ENCODE results near the gene ZNF394. TPM values are rescaled to one million over a fixed set of nuclear protein-coding genes. Genes with fewer than 3 reads are reported as not detected.

Gene ZNF394
- total and polyA plus RNA-seq, 2 of the 4 experiments (the other 2 are of a cell fraction): 10.9 to 24.7 TPM

- Histone ChIP-seq H3K27me3 (ENCODE audit: control insufficient read depth, insufficient read depth, low read length) (no peaks in the 10 kb centered on the region), H3K27ac (ENCODE audit: insufficient read depth, low read length) (no peak overlapping the region), H4K8ac (ENCODE audit: low read depth in 2 of 2, low read length in 2 of 2) (no peak overlapping the region), H4K5ac (ENCODE audit: low read depth, low read length) (no peak overlapping the region), H2BK5ac (ENCODE audit: low read depth, low read length, poor library complexity, severe bottlenecking) (no peak overlapping the region), H2BK15ac (ENCODE audit: low read depth, low read length) (no peak overlapping the region), H3K9me1 (ENCODE audit: insufficient read depth, low read length) (peaks cover 3% of the 10 kb centered on the region; the same call in 1 of the 2 replicates), H2BK20ac (ENCODE audit: low read depth, low read length) (no peak overlapping the region), H3K4me3 (ENCODE audit: insufficient read depth, low read depth, low read length) (no peak overlapping the region), H3K56ac (ENCODE audit: extremely low read depth, insufficient read depth, low read length) (no peak overlapping the region), H3K14ac (replicated peaks; ENCODE audit: low read depth, low read length) (no peak overlapping the region), H3K9ac (ENCODE audit: low read depth, low read length) (no peak overlapping the region), H3K4me1 (ENCODE audit: control insufficient read depth, insufficient read depth, low read length) (no peaks in the 10 kb centered on the region; the same call in 1 of the 2 replicates), H3K9me3 (ENCODE audit: control insufficient read depth, insufficient read depth, low read length) (no peaks in the 10 kb centered on the region), H2BK120ac (ENCODE audit: low read depth, low read length) (no peak overlapping the region), H4K91ac (ENCODE audit: insufficient read depth, low read depth, low read length) (no peak overlapping the region), H3K23ac (ENCODE audit: low read depth, low read length) (no peak overlapping the region), H3K18ac (ENCODE audit: low read depth, low read length) (no peak overlapping the region), H3K36me3 (ENCODE audit: control insufficient read depth, insufficient read depth, low read length) (peaks cover 4% of the 10 kb centered on the region), H2AK5ac (ENCODE audit: low read depth, low read length) (no peak overlapping the region), H3K4ac (ENCODE audit: low read depth, low read length) (no peak overlapping the region), H4K20me1 (ENCODE audit: insufficient read depth, low read length) (peaks cover 5% of the 10 kb centered on the region; the same call in 1 of the 2 replicates), H3K79me1 (ENCODE audit: low read depth in 1 of 2, low read length in 2 of 2) (peaks cover 5 to 32% of the 10 kb centered on the region in 2 experiments), H2AFZ (replicated peaks; ENCODE audit: low read length, poor library complexity) (no peak overlapping the region), H2AK9ac (replicated peaks; ENCODE audit: low read depth, low read length, poor library complexity) (no peak overlapping the region), H3K4me2 (ENCODE audit: low read depth, low read length) (no peak overlapping the region)
- in situ Hi-C loops (cut with MboI; ENCODE audit: low sequenced_read_pairs): no loop called here
- no peak for TF ChIP-seq NFE2L2 (IDR thresholded peaks at IDR 0.05; ENCODE audit: low read depth, low read length)
- no peak for TF ChIP-seq CEBPB (IDR thresholded peaks at IDR 0.05; ENCODE audit: low read depth, low read length)
- no peak for TF ChIP-seq RCOR1 (IDR thresholded peaks at IDR 0.05; ENCODE audit: insufficient replicate concordance, low read length)
- TF ChIP-seq POLR2A (IDR thresholded peaks at IDR 0.05; ENCODE audit: low read depth, low read length): no peak
- no peak for TF ChIP-seq CHD1 (IDR thresholded peaks at IDR 0.05; ENCODE audit: low read depth, low read length)
- TF ChIP-seq RFX5 (IDR thresholded peaks at IDR 0.05; ENCODE audit: low read depth, low read length): no peak
- no peak for TF ChIP-seq RAD21 (IDR thresholded peaks at IDR 0.05; ENCODE audit: low read length)
- TF ChIP-seq, protein P1, sequence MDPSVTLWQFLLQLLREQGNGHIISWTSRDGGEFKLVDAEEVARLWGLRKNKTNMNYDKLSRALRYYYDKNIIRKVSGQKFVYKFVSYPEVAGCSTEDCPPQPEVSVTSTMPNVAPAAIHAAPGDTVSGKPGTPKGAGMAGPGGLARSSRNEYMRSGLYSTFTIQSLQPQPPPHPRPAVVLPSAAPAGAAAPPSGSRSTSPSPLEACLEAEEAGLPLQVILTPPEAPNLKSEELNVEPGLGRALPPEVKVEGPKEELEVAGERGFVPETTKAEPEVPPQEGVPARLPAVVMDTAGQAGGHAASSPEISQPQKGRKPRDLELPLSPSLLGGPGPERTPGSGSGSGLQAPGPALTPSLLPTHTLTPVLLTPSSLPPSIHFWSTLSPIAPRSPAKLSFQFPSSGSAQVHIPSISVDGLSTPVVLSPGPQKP (IDR thresholded peaks at IDR 0.05; ENCODE audit: borderline replicate concordance, low read depth, low read length): no peak
- no peak for TF ChIP-seq SMC3 (IDR thresholded peaks at IDR 0.05; ENCODE audit: low read depth, low read length)
- TF ChIP-seq MAFK (IDR thresholded peaks at IDR 0.05; ENCODE audit: low read depth, low read length): no peak
- WGBS, 2 experiments (ENCODE audit: extremely low coverage in 2 of 2, insufficient read length in 1 of 2): 93% methylated on average over 5 of the region's 29 CpGs; no CpG with 5 or more reads in 1 of the 2 experiments
- dilution Hi-C loops (cut with HindIII; ENCODE audit: low sequenced_read_pairs, unreplicated experiment): no loop called here
- no TSS peak for BruUV-seq (replicated peaks)
- no peak for ATAC-seq (ENCODE audit: low read depth)
- ChIA-PET POLR2A (ENCODE audit: unreplicated experiment) (no interaction called here), CTCF (no interaction called here)
- no peak for DNase-seq
- intact Hi-C loops (cut with micrococcal nuclease): no loop called here
Measured at GRCh38 chr7:99468336-99468918, 31.7 kb downstream of the ZNF394 start.
